GM19397 (cell line): ENCODE data around the gene FOSL1.
A peak's percentile ranks its signal among the peaks of the same experiment; 100 is the strongest.

Source experiments
- ATAC-seq: cut with Tn5 transposase; IDR thresholded peaks from one replicate; pipeline ENCODE4 v1.9.1; 2021; ENCODE audit warnings: mild to moderate bottlenecking, moderate library complexity; ENCODE audit not compliant: unreplicated experiment

FOSL1 gene

DNA sequence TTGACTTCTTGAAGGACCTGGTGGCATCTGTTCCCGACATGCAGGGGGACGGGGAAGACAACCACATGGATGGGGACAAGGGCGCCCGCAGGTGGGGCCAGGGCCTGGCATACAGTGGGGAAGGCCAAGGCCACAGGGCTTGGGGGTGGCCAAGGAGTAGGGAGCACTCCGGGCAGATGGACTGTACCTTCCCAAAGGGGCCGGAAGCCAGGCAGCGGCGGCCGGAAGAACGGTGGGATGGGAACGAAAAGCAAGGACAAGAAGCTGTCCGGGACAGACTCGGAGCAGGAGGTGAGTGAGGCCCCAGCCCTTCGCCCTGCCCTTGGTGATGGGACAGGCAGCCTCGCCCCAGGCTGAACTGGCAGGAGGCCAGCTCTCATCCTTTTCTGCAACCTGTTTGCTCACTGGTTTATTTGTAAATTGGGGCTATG, 20.2 kb upstream of the FOSL1 start:
- ATAC-seq: no peak

DNA sequence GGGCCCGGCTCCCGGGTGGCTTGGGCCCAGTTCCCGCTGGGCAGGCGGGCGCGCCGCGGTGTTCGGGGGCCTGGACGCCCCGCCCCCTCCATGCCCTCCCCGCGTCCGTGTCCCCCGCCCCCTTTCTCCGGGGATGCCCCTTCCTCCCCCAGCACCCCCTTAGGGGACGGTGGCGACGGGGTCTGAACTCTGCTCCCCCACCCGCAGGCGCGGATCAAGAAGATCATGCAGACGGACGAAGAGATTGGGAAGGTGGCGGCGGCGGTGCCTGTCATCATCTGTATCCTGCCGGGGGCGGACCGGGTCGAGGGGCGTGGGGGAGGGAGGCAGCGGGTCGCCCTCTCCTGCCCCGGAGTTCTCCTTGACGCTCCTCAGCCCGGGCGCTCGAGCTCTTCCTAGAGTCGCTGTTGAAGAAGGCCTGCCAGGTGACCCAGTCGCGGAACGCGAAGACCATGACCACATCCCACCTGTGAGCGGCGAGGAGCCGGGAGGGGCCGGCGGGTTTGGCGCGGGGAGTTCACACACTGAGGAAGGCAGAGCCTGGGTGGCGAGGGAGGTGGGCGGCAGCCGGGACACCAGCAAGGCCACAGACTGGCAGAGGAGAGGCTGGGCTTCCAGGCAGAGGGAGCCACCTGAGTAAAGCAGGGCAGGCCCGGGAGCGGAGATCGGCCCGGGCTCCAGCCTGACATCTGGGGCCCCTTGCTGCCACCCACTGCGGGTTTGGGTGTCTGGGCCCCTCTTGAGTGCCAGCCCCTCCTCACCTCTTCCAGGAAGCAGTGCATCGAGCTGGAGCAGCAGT, 19.6 kb upstream of the FOSL1 start:
- peak; percentile 45 for ATAC-seq

DNA sequence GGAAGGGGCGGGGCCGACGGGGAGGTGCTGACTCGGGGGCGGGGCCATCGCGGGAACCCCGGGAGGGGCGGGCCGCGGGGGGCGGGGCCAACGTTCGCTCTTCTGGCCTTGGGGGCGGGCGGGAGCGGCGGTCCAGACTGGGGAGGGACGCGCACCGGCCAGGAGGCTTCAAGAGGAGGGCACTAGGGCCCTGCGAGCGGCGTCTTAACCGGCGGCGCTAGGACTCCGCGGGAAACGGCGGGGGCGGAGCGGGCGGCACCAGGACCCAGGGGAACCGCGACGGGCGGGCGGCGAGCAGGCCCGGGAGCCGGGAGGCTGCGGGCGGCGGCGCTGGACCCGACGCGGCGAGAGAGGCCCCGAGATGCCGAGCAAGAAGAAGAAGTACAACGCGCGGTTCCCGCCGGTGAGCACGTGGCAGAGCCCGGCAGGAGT, 19.0 kb upstream of the FOSL1 start, which contains the start of gene DRAP1:
DRAP1 (plus strand) TSS at position 286 of the 432 bp plus-strand sequence; CDS start at position 362, 76 bp downstream.
- peak; percentile 85 for ATAC-seq

DNA sequence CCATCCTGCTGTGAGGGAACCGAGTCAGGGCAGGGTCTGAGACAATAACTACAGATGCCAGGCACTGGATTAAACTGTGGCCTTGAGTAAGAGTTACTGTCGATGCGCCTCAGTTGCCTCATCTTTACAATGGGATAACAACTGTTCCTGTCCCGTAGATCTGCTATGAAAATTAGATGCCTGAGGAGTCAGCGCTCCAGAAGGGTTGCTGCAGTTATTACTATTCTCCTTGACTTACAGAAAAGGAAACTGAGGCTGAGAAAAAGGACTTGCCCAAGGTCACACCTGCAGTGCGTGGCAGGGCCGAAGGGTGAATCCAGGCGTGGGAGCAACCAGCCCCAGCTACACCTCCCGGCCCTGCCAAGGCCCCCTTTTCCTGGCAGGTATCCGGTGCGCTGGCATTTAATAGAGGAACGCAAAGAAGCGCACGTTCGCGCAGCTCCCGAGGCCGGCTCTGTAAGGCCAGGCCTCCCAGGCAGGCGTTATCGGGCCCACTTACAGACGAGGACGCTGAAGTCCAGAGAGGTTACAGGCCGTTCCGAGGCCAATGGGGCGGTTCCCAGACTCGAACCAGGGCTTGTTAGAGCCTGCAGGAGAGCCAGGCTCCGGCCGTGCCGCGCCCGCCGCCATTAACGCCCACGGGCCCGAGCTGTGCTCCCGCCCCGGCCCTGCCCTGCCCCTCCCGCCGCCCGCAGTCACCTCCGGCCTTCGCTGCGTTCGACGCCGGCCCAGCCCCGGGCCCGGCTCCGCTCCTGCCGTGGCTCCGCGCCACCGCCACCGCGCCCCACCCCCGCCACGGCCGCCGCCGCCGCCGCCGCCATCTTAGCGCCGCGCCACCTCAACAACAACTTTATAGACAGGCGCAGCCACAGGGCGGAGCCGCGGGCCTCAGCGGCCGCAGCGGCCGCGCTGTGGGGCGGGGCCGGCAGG, 18.3 kb upstream of the FOSL1 start, which contains the start of gene C11orf68:
C11orf68 (minus strand) TSS at position 852 of the 930 bp plus-strand sequence; CDS start at position 821, 31 bp downstream.
- ATAC-seq: peak; percentile 49

DNA sequence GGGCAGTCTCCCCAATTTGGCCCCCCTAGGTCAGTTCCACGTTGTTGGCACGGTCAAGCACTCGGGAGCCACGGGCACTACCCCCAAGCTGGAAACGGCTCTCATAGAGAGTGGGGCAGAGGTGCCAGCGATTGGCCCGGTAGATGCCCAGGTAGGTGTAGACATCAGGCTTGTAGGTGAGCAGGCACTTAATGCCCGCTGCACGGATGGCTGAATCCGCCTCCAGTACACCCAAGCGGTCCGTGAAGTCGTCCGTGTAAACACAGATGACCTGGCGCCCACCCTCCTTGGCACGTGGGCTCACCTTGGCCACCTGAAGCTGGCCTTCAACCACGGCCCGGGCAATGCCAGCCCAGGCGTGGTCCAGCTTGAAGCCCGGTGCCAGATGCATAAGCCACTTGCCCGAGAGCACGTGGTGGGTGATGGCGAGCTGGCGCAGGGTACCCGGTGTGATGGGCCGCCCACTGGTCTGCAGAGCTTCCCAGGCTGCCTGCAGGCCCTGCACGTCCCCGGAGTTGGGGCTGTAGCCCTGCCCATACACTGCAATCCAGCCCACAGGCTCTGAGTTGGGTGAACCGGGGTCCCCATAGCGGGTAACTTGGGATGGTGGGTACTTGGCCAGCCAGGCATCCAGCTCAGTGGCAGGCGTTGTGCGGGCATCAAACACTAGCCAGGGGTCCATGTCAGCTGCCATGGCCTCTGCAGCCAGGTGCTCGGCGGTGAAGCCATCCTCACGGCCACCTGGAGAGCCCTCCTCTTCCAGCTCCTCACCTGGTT, 17.4 kb upstream of the FOSL1 start:
- no peak for ATAC-seq

DNA sequence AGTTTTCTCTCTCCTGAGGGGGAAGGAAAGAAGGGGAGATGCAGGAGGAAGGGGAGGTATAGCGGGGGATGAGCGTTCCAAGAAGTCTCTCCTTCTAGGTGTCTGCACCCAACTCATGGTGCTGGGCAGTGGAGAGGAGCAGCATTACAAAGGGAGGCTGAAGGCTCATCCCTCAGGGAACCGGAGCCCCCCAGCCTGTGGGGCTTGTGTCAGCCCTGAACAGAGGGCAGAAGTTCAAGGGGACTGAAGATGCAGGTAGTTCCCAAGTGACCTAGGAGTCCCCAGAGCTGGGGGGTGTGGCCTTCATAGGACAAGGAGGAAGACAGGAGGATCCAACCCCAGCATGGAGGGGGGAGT, 16.9 kb upstream of the FOSL1 start:
- no peak for ATAC-seq

DNA sequence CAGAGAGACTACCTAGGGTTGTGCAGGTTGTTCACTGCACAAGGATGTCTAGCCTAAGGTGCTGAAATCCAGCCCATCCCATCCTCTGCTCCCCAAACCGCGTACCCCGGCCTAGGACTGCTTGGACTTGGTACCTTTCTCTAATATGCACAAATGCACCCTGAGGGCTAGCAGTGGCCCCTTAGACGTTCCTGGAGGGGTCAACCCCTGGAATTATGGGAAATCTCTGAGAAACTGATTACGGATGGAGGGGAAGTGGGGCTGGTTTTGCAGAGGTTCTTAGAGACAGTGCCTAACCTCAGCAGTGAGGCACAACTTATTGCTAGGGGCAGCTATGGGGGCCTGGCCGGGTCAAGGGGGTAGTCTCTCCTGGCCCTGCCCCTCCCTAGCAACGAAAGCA, 16.2 kb upstream of the FOSL1 start:
- no peak for ATAC-seq

DNA sequence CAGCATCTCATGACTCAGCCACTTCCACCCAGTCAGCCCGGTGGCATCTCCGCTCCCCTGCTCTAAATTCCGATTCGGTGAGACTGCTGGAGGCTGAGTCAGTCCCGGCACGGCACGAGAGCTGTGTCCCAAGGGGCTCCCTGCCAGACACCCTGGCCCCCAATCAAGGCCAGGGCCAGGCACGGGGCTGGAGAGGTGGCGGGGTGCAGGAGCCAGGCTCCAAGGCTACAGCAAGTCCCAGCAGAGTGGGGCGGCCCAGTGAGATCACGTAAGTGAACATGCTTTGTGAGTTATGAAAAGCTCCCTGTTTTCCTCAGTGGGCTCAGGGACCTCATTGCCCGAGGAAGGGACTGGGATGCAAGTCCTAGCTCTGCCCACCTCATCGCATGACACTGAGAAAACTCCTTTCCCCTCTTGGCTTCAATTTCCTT, 15.6 kb upstream of the FOSL1 start:
- ATAC-seq: no peak

DNA sequence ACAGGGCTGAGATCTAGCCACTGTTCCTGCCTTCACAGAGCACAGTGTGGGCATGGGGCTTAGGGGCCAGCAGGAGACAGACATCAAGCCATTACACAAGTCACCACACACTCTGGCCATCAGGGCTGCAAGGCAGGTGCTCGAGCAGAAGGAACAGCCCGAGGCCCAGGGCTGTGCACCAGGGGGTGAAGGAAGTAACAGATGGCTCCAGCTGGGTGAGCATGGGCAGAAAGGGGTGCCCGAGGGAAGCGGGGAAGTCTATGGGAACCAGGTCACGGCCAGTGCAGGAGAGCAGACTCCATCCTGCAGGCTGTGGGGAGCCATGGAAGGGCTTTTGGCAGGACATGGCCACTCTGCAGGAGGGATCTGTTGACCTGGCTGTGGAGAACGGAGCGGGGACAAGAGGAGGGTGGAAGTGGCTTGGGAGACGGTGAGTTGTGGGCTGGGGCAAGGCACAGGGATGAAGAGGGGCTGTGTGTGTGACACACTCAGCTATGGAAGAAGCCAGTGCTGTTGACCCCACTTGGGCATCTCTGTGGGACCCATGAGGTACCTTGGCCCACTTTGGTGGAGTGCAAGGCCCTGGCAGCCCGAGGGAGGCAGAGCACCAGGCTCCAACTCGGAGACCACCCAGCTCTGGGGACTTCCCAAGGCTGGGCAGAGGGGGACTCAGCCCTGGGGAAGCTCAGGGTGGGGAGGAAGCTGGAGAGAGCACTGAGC, 15.1 kb upstream of the FOSL1 start:
- no peak for ATAC-seq

DNA sequence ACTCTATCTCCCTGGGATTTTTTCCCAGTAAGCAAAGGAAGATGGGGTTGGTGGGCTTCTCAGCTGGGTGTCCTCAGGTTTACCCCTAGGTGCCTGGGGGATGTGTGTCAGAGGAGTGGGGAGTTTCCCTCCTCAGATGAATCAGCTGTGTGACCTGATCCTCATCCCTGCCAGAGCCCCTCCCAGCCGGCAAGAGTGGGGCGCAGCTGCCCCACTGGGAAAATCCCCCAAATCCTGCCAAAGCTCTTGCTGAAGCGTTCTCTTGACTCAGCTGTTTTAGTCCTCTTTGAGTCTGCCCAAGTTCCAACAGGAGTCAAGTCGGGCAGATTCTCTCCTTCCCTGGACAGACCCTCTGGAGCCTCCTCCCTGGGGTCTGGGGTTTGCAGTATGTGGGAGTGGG, 12.7 kb upstream of the FOSL1 start:
- ATAC-seq: no peak

DNA sequence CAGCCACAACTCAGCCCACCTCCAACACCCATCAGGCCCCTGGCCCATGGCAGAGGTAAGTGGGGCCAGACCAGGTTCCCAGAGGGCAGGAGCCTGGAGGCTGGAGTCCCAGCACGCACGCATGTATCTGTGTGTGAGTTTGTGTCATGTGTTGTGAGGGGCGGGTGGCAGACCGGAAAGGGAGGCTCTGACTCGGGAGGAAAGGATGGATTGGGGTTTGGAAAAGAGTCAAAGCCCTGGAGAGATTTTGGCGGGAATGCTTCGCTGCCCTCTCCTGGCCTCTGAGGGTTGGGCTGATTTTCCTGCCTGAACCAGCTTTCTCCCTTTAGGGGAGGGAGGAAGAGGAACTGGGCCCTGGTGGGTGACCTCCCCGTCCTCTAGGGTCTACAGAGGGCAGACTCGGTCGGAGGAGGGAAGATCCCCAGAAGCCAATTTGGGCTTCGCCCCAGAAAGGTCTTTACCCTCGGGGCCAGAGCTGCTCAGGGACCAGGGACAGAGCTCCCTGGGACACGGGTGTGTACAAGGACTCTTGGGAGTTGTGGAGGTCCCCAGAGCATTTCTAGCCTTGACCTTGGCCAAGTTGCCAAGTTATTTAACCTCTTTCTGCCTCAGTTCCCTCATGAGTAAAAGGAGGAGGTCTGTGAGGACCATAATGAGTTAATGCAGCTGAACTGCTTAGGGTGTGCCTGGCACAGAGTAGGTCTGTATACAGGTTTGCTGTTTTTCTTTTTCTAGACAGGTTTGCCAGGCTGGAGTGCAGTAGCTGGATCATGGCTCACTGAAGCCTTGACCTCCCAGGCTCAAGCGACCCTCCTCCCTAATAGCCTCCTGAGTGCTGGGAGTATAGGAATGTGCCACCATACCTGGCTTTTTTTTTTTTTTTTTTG, 11.7 kb upstream of the FOSL1 start:
- no peak for ATAC-seq

DNA sequence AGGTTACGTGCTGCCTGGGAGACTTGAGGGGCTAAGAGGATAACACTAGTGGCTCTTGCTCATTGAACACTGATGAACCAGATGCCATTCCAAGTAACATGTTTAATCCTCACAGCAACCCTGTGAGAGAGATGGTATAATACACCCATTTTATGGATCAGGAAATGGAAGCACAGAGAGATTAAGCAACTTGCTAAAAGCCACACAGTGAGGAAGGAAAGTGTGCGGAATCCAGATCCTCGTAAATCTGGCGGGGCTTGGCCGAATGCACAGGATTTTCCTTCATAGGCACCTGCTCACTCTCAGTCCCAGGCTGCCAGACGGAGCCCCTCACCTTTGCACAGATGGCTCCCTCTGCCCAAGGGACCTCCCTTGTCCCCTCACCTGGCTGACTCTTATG, 7.7 kb upstream of the FOSL1 start:
- ATAC-seq: no peak

DNA sequence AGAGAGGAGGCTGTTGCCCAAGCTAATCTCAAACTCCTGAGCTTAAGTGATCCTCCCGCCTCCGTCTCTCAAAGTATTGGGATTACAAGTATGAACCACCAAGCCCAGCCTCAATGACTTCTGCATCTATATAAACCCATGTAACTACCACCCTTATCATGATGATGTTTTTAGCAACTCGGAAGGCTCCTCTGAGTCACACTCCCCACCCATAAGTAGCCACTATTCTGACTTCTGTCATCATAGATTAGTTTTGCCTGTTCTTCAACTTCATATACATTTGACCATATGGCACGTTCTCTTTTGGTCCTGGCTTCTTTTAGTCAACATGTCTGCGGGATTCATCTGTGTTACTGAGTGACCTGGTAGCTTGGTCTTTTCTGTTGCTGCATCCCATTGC, 6.4 kb upstream of the FOSL1 start:
- no peak for ATAC-seq

DNA sequence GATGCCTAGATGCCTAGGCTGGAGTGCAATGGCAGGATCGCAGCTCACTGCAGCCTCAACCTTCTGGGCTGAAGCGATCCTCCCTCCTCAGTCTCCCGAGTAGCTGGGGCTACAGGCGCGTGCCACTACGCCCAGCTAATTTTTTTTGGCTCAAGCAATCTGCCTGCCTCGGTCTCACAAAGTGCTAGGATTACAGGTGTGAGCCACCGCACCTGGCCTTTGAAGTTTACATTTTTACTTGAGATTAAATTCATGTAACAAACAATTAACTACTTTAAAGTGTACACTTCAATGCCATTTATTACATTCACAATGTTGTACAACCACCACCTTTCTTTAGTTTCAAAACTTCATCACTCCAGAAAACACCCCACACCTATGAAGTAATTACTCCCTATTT, 3.5 kb upstream of the FOSL1 start:
- no peak for ATAC-seq

DNA sequence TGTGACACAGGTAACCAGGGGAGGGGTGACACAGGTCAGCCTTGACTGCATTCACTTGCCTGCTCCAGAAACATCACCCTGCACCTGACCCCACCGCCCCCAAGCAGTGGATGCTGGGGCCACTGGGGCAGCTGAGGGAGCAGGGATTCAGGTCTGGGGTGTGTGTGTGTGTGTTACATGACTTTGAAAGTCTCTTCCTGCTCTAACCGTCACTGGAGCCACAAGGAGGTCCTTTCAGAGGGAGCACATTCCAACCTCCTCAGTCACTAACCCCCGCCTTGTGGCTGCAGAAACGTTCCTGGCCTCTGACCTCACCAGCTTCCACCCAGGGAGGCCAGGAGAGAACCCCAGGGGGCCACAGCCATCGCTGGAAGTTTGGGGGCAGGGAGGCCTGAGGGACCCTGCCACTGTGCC, 2.9 kb upstream of the FOSL1 start:
- ATAC-seq: no peak

DNA sequence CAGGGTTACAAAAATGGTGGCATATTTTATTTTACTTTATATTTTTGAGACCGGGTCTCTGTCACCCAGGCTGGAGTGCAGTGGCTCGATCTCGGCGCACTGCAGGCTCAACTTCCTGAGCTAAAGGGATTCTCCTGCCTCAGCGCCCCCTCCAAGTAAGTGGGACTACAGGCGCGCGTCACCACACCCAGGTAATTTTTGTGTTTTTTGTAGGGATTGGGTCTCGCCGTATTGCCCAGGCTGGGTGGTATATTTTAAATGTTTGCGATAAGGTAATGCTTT, 652 bp upstream of the FOSL1 start:
- no peak for ATAC-seq

DNA sequence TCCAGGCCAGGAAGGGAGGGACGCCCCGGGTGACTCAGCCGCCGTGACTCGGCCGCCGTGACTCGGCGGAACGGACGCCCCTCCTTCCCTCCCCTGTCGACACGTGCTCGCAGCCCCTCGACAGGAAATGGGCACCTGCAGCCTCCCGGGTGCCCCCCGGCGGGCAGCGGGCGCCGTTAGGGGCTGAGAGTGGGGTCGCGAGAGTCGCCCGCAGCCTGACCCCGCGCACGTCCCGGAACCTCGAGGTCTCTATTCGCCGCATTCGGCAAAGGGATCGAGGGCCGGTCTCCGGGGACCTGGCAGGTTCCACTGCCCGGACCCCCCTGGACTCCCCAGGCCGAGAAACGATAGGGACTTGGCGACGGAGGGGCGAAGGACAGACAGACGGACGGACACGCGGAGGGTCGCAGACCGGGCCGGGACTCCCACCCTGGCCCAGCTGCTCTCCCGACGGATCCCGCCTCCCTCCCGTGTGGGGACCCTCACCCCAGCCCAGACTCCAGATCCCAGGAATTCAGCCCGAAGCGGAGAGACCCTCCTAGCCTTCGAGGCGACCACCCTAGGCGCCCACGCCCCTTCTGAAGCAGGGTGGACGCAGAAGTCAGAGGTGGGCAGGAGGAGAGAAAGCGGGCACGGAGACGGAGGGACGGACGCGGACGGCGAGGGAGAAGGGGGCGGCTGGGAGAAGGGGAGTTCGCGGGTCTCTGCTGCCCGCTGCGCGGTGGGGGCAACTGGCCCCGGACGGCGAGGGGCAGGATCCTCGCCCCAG, 648 bp downstream of the FOSL1 start:
- ATAC-seq: no peak

DNA sequence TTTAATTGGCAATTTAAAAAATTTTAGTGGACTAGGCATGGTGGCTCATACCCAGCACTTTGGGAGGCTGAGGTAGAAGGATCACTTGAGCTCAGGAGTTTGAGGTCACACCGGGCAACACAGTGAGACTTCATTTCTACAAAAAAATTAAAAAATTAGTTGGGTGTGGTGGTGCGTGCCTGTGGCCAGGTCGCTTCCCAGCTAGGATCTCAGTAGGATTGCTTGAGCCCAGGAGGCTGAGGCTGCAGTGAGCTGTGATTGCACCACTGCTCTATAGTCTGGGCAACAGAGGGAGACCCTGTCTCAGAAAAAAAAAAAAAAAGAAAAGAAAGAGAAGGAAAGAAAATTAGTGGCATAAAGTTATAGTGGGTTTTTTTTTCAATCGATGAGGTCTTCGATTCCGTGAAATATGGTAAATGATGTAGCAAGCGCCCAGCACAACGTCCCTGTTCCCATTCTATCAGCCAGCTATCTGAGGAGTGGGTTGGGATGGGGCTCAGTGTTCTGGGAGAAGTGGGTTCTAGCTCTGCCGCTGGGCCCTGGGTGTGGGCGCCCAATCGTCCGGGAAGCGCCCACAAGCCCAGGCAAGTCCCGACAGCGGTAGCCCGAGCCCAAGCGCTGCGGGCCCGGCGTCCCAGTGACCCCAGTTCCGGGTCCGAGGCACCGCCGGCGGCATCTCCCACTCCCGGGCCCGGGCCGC, 1.4 kb downstream of the FOSL1 start:
- no peak for ATAC-seq
